HG03571 (cell line): Measurements from ENCODE around the gene DENND2A.
"Not testable (repeated sequence)": the region's sequence is repeated elsewhere in the genome, so short reads cannot be mapped to it uniquely, and the experiment has no call there.

Experiments used
- ATAC-seq: cut with Tn5 transposase; IDR thresholded peaks from one replicate; pipeline ENCODE4 v1.9.1; 2021; ENCODE audit not compliant: unreplicated experiment

The DENND2A gene

DNA sequence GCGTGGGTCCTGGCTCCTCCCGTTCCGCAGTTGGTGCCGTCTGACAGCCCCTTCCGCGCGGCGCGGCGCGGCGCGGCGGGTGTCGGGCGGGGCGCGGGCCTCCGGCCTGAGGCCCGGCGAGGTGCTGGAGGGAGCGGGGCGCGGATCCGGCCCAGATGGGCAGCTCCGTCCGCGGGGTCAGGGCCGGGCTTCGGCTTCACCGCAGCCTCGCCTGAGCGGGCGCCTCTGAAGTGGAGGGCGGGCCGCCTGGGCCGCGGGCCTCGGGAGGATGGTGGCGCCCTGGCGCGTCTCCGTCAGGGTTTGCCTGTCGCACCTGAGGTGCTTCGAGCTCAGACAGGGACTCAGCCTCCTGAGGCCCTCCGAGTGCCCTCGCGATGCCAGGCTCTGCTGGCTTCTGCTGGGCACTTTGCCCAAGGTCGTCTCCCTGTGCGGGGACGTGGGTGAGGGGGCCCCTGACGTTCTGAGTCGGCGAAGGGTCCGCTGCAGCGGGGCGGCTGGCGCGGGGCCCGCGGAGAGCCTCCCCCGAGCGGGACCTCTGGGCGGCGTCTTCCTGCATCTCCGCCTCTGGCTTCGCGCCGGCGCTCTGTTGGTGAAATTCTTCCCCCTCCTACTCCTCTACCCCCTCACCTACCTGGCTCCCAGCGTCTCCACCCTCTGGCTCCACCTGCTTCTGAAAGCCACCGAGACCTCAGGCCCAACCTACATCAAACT, 32.6 kb upstream of the DENND2A start:
- peak; percentile 41 for ATAC-seq

DNA sequence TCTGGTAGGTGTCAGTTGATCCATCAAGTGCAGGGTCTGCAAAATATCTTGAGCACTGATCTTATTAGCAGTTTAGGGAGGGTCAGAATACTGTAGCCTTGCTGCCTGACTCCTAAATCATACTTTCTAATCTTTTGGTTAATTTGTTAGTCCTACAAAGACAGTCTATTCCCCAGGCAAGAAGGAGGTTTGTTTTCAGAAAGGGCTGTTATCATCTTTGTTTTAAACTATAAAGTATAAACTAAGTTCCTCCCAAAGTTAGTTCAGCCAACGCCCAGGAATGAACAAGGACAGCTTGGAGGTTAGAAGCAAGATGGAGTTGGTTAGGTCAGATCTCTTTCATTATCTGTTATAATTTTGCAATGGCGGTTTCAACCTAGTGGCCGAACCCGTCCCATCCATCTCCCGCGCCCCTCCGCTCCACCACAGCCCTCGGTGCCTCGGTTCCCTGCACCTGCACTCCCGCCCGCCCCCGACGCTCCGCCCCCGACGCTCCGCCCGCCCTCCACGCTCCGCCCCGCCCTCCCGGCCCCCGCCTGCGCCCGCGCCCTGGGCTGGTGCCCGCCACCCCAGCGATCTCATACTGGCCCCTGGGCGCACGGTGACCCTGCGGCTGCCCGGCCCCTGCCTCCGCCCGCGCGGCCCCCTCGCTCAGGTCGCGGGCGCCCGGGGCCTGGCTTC, 31.9 kb upstream of the DENND2A start, which contains the start of gene ADCK2:
Gene ADCK2, plus strand, starts transcription at position 564 of the 681 bp plus-strand sequence. CDS start 386 bp downstream, outside the sequence.
- peak; percentile 51 for ATAC-seq

DNA sequence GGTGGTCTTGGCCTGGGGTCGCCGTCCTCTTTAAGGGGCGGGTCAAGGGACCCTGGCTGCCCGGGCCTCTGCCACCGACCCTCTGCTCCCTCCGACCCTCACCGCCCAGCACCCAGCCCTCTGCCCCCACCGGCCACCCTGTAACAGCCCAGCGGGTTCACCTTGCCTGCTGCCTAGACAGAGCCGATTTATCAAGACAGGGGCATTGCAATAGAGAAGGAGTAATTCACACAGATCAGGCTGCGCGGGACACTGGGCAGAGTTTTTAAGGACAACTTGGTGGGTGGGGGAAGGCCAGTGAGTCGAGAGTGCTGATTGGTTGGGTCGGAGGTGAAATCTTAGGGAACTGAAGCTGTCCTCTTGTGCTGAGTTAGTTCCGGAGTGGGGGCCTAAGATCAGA, 31.4 kb upstream of the DENND2A start:
- no peak for ATAC-seq

DNA sequence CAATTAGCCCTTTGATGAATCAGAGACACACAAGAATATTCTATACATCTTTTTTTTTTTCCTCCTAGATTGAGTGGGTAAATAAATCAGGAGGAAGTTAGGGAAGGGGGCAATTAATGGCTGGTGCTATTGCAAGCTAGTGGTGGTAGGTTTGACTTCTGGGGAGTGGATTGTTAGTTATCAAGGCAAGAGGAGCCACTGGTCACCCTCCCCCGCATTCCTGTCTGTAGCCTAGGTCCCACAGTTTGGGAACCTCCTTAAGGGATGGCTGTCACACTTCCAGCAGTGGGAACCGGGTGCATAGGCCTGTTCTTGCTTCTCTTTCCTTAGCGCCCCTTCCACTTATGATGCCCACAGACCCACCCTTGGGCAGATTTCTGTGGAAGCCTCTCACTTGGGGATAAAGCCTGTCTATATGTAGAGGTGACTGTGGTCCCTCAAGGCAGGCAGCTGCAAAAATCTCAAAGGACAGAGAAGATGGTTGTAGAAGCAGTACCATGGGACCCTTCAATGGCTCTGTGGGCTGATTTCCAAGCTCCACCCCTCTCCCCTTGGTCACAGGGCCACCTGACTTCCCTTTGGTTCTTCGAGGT, 29.8 kb upstream of the DENND2A start:
- ATAC-seq, result no peak

DNA sequence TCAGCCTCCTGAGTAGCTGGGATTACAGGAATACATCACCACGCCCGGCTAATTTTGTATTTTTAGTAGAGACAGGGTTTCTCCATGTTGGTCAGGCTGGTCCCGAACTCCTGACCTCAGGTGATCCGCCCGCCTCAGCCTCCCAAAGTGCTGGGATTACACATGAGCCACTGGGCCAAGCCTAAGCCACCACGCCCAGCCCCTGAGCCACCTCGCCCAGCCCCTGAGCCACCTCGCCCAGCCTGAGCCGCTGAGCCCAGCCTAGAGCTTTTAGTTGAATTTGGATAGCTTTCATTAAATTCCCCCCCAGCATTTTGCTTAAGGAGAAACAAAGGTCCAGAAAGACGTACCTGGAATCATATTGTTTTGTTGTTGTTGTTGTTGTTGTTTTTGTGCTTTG, 29.2 kb upstream of the DENND2A start:
- ATAC-seq, result not testable (repeated sequence)

DNA sequence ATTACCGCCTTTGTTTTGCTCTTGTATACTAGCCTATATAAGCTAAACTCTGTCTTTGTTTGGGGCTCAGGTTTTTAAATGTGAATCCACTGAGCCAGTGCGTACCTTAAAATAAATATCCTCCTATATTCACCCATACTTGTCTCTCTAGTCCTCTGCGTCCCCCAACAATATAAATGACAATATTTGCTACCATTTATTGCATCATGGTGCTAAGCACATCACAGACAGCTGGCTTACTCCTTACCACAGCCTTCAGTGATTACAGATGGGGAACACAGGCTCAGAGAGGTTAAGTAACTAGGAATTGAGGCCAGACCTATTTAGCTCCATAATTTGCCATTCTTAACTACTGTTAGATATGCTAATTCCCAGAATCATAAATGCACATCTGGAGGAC, 28.7 kb upstream of the DENND2A start:
- no peak for ATAC-seq

DNA sequence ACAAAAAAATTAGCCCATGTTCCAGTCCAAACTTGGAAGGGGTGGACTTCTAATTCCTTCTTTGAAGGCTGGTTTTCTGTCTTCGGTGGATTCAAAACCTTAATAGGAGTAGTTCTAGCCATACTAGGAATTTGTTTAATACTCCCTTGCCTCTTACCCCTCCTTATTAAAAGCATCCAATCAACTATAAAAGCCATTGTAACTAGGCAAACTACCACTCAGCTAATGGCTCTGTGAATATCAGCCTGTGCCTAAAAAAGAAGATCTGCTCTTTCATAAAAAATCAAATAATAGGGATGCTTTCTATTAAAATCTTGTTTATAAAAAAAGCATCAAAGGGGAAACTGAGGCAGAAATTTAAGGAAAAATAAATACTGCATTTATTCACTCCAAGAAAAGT, 28.0 kb upstream of the DENND2A start:
- ATAC-seq, result no peak

DNA sequence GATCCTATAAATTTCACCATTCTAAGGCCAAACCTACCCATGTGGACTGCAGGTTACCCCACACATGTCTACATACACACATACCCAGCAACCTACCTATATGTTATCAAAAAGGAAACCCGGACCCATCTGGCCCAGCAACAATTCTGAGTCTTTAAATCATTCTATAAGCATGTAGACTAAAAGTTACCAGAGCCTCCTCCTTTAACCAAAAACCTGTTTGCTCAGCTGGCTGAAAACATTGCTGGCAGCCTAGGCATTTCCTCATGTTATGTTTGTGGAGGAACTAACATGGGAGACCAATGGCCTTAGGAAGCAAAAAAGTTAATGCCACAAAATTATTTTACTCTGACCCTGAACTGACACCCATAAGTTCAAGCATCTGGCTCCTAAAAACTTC, 26.9 kb upstream of the DENND2A start:
- ATAC-seq, result no peak

DNA sequence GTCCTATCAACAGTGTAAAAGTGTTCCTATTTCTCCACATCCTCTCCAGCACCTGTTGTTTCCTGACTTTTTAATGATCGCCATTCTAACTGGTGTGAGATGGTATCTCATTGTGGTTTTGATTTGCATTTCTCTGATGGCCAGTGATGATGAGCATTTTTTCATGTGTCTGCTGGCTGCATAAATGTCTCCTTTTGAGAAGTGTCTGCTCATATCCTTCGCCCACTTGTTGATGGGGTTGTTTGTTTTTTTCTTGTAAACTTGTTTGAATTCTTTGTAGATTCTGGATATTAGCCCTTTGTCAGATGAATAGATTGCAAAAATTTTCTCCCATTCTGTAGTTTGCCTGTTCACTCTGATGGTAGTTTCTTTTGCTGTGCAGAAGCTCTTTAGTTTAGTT, 22.3 kb upstream of the DENND2A start:
- ATAC-seq, result not testable (repeated sequence)

DNA sequence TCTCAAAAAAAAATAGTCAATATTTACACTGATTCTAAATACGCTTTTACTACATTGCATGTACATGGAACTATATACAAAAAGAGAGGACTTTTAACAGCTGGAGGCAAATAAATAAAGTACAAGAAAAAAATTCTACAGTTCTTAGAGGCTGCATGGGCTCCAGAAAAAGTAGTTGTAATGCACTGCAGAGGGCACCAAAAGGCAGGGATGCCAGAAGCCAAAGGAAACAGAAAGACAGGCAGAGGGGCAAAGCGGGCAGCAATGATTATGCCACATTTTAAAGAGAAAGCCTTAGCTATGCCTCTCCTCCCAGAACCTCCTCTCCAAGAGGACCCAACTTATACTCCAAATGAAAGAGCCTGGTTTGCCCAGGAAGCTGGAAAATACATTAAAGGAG, 20.5 kb upstream of the DENND2A start:
- ATAC-seq, result no peak

DNA sequence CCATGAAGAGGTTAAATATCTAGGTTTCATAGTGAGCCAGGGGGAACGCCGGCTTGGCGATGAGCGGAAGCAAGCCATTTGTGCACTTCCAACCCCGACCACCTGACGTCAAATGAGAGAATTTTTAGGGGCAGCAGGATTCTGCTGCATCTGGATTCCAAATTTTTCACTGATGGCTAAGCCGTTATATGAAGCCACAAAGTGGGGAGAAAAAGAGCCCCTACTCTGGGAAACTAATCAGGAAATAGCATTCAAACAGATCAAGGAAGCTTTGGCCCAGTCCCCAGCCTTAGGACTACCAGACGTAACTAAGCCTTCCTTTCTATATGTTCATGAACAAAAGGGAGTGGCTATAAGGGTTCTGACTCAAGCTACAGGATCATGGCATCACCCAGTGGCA, 19.2 kb upstream of the DENND2A start:
- no peak for ATAC-seq

DNA sequence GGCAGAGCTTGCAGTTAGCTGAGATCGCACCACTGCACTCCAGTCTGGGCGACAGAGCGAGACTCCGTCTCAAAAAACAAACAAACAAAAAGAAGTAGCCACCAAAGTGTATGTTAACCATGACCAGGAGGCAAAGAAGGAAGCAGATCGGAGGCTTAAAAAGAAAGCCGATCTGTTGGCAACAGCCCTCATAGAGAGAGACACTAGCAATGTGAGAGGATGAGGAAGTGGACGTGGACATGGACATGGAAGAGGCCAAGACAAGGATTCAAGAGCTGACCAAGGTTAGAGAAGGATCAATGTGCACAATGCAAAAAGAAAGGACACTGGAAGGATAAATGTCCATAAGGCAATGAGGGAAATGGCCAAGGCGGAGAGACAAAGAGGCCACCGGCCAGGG, 17.3 kb upstream of the DENND2A start:
- no peak for ATAC-seq

DNA sequence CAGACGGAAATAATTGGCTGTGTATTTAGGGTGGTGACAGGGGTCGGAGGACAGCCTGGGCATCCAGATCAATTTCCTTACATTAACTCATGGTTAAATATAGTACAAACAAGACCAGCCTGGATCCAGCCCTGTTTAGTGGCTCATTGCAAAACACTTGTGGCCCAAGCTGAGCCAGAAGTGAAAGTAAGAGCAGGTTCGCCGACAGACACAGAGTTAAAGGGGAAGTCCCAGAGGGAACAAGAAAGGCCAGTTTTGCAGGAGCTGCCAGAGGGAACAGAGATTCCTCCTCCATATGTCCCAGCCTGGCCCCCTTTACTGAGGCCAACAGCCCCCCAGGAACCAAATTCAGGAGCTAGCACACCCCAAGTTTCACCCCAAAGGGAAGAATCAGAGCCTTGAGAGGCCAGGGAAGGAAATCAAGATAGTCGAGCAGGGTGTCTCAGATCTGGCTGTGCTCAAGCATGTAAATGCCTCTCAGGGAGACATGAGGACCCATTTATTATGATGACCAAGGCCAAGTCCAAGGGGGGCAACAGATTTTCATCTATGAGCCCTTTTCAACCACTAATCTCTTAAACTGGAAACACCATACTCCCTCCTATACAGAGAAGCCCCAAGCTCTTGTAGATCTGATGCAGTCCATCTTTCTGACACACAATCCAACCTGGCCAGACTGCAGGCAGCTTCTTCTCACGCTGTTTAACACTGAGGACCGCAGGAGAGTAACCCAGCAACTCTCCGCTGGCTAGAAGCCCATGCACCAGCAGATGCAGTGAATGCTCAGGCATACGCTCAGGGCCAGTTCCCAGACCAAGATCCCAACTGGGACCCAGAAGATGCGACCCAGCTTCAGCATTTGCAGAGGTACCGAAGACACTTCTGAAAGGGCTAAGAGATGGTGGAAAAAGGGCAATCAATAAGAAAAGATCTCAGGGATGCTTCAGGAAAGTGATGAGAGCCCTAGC, 16.2 kb upstream of the DENND2A start:
- peak; percentile 78 for ATAC-seq

DNA sequence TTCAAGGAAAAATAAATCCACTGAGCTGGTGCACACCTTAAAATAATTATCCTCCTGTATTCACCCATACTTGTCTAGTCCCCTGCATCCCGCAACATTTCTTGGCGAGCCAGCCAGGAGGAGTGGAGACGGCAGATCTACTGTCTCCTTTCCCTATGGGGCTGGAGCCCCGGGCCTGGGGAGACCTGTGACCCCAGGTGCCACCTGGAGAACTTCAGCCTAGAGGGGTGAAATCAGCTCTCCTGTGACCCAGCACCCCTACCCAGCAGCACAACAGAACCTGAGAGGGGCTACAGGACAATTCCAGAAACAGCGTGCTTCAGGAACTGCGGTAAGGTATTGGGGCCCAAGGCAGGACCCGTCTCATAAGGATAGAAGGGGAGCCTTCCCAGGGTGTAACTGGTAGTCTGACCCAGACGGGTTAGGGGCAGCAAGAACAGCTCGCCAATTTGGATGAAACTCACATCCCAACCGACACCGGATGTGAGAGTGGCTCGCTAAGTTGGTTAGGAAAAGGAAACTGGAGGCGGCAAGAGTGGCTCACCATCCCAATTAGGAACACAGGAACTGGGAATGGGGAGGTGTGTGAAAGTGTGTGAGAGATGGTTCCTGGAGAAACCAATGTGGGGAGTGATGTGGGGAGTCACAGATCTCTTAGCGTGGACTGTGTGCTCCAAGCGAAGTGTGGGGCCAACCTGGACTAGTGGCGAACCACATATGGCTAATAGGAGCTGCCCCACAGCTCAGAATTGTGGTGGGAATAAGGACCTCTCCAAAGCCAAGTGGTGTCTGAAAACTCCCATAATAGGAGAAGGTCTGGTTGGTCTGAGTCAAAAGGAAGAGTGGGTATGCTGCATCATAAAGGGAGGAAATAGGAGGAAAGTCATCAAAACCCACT, 15.1 kb upstream of the DENND2A start:
- no peak for ATAC-seq

DNA sequence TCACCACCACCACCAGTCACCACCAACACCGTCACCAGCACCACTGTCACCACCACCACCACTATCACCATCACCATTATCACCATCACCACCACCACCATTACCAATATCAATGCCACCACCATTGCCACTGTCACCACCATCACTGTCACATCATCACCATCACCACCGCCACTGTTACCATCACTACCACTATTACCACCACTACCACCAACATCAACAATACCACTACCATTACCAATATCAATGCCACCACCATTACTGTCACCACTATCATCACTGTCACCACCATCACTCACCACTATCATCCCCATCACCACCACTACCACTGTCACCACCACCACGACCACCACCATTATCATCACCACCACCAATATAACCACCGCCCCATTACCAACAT, 14.0 kb upstream of the DENND2A start:
- ATAC-seq, result no peak

DNA sequence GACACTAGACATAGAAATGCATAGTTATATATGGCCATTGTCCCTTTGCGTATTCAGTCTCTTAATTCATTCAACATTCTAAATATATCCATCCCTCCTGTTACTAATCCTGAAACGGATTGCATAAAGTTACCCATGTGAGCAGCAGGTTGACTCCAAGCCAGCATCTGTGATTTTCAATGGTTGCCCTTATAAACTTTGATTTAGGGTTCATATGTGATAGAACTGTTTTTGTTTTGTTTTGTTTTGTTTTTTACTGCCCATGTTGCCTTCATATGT, 13.4 kb upstream of the DENND2A start:
- no peak for ATAC-seq

DNA sequence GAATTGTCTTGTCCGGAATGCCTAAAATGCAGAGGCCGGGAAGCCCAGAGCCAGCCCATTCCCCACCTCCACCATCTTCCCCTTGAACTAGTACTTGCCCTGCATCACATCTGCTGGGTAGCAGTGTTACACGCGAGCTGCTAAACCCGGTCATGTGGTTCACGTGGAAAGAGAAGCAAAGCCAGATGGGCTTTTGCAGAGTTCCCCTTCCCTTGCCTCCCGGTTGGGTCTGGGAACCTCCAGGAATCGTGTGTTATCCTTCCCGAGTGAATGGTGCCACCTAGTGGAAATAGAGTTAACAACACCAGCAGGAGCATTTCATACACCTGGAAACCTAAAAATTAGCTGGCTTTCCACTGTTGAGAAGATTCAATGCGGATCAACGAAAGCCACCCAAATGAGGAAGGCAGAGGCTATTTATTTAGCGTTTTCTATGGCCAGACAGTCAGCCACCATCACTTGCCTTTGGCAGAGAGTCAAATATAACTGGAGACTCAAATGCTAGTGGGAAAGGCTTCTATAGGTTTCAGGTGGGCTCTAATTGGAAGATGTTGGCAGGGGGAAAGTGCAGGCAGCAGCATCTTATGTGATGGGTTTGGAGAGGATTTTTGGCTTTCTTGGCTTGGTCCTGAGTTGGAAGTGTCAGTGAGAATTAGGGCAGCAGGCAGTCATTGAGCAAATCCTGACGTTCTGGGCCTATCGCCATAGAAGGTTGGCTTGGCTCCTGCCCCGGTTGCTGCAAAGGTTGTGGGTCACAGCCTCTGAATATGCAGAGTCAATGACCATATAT, 12.9 kb upstream of the DENND2A start:
- ATAC-seq, result no peak

DNA sequence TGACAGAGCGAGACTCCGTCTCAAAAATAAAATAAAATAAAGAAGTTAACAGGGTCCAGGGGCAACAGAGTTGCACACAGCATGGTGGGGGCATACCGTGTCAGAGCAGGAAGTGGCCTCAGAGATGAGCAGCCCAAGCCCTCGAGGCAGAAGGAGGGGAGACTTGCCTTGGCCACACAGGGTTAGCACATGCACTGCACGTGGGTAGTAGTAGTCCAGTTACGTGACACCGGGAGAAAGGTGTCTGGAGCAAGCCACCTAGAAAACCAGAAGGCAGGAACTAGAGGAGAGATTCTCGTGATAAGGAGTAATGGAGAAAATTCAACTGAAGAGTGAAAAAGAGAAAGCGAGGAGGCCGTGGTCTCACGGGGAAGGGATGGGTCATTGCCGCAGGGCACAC, 9.8 kb upstream of the DENND2A start:
- ATAC-seq, result no peak

DNA sequence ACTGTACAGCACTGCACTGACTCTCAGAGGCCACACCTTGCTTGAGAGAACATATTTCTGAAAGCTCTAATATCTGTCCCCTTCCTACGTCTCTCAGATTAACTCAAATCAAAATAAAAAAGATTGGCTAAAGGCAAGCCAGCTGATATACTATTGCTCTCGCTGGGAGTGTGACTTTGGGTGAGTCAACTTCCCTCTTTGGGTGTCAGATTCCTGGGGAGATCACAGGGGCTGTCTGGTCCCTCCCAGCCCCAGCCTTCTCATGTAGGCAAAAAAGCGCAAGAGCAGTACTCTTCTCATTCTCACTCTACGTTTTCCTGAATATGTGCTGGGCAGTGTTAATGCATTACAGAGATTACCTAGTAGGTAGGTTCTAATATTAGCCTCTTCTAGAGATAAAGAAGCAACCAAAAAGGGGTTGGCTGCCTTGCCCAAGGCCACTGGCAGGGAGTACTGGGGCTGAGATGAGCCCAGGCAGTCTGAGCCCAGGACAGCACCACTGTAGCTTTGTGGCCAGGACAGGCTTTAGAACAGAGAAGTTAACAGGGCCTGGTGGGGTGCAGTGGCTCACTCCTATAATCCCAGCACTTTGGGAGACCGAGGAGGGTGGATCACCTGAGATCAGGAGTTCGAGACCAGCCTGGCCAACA, 9.1 kb upstream of the DENND2A start:
- ATAC-seq, result no peak
